Measurements from ENCODE around the gene C8B. TPM values are rescaled to one million over a fixed set of nuclear protein-coding genes. Genes with fewer than 3 reads are reported as not detected.

Gene C8B
- total RNA-seq, 1 experiment from 2014 or later: not detected

- no peak overlapping the region for H2AK5ac ChIP-seq (ENCODE audit: insufficient read length, low read length)
- no peak overlapping the region for H3K4me2 ChIP-seq (ENCODE audit: insufficient read depth, insufficient read length, low read length)
- H3K4ac ChIP-seq (ENCODE audit: low read depth, low read length): no peak overlapping the region
- no peak overlapping the region for H4K5ac ChIP-seq (ENCODE audit: insufficient read length, low read depth, low read length)
- TF ChIP-seq, protein P1, sequence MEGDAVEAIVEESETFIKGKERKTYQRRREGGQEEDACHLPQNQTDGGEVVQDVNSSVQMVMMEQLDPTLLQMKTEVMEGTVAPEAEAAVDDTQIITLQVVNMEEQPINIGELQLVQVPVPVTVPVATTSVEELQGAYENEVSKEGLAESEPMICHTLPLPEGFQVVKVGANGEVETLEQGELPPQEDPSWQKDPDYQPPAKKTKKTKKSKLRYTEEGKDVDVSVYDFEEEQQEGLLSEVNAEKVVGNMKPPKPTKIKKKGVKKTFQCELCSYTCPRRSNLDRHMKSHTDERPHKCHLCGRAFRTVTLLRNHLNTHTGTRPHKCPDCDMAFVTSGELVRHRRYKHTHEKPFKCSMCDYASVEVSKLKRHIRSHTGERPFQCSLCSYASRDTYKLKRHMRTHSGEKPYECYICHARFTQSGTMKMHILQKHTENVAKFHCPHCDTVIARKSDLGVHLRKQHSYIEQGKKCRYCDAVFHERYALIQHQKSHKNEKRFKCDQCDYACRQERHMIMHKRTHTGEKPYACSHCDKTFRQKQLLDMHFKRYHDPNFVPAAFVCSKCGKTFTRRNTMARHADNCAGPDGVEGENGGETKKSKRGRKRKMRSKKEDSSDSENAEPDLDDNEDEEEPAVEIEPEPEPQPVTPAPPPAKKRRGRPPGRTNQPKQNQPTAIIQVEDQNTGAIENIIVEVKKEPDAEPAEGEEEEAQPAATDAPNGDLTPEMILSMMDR (conservative IDR thresholded peaks at IDR 0.05): no peak
- no peaks in the 10 kb centered on the region for H4K20me1 ChIP-seq (ENCODE audit: control insufficient read depth, insufficient read depth, insufficient read length)
- H3T11ph ChIP-seq (ENCODE audit: low read length): no peak overlapping the region
- H3K27me3 Mint-ChIP-seq (ENCODE audit: low read depth): no peaks in the 10 kb centered on the region; the same call in 1 of the 2 replicates
- no peaks in the 10 kb centered on the region for H3K36me3 Mint-ChIP-seq (ENCODE audit: insufficient read depth in 1 of 3, low read depth in 3 of 3)
- H3K27ac ChIP-seq (ENCODE audit: insufficient read length, low read depth, low read length): no peak overlapping the region
- DNase-seq: no peak
- no peak overlapping the region for H3K14ac ChIP-seq (ENCODE audit: insufficient read depth, low read length)
- WGBS (ENCODE audit: extremely low coverage, insufficient read length, low lambda C conversion rate): no CpG with 5 or more reads among the region's 2 CpGs
- no peak overlapping the region for H3K9ac ChIP-seq (ENCODE audit: extremely low read depth, insufficient read length, low read length)
- H3K18ac ChIP-seq (ENCODE audit: insufficient read length, low read depth, low read length): no peak overlapping the region
- H3K4me1 ChIP-seq (ENCODE audit: insufficient read depth, low read length): no peaks in the 10 kb centered on the region
- H4K8ac ChIP-seq (replicated peaks; ENCODE audit: insufficient read length, low read depth, low read length): no peak overlapping the region
- H3K4me1 Mint-ChIP-seq: no peaks in the 10 kb centered on the region
- no peak overlapping the region for H4K91ac ChIP-seq (ENCODE audit: insufficient read length, low read depth, low read length)
- H2BK15ac ChIP-seq (ENCODE audit: low read depth, low read length): no peak overlapping the region
- H2AFZ ChIP-seq (ENCODE audit: low read length): no peak overlapping the region
- no peak overlapping the region for H3K4me3 Mint-ChIP-seq
- H2BK12ac ChIP-seq (ENCODE audit: insufficient read length, low read depth, low read length): no peak overlapping the region
- H3K9me3 Mint-ChIP-seq: no peaks in the 10 kb centered on the region
- H3K23me2 ChIP-seq (ENCODE audit: insufficient read length, low read depth, low read length, poor library complexity, severe bottlenecking): no peaks in the 10 kb centered on the region
- H3K79me1 ChIP-seq (ENCODE audit: insufficient read depth, low read depth, low read length, poor library complexity, severe bottlenecking): no peaks in the 10 kb centered on the region
- no peak overlapping the region for H2BK5ac ChIP-seq (ENCODE audit: insufficient read length, low read length)
- no peak overlapping the region for H3K23ac ChIP-seq (ENCODE audit: insufficient read length, low read depth, low read length)
- H3K9me3 ChIP-seq (ENCODE audit: control insufficient read depth, low read depth, low read length): no peaks in the 10 kb centered on the region
- no peak overlapping the region for H2BK120ac ChIP-seq (ENCODE audit: low read depth, low read length, poor library complexity, severe bottlenecking)
- H3K27me3 ChIP-seq (ENCODE audit: insufficient read depth, low read length): no peaks in the 10 kb centered on the region
- H3K79me2 ChIP-seq (ENCODE audit: insufficient read depth, low read length): no peaks in the 10 kb centered on the region
- H3K56ac ChIP-seq (ENCODE audit: insufficient read length, low read depth, low read length): no peak overlapping the region
- H3K27ac Mint-ChIP-seq: no peak overlapping the region
- no peak overlapping the region for H2BK20ac ChIP-seq (ENCODE audit: low read depth, low read length, poor library complexity, severe bottlenecking)
Measured at GRCh38 chr1:57007948-57008347, 42.1 kb upstream of the C8B start.

Measured in H9 (cell line).